NAMALWA (cell line): Measurements from ENCODE around the gene PPP1R14C.
"Not testable (repeated sequence)": the region's sequence is repeated elsewhere in the genome, so short reads cannot be mapped to it uniquely, and the experiment has no call there.

Source experiments
- DNase-seq: peaks from one replicate; pipeline ENCODE4 v3.0.0-alpha.2; 2015; ENCODE audit warnings: low spot score

The PPP1R14C gene

DNA sequence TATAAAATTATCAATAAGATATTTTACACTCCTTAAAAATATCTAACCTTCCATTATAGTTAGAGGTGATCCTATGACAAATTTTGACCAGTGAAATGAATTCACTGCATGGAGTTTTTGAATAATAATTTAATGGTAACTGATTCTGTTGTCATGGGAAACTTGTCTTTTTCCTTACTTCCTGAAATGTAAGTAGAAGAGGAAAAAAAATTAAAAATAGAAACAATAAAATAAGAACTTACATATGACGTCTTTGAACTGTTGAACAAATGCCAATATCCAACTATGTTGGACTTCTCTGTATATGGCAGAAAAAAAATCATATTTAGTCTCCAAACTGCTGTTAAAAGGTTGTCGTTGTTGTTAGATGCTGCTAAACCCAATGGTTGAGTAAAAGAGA lies 26.3 kb downstream of the PPP1R14C start:
- no peak for DNase-seq

DNA sequence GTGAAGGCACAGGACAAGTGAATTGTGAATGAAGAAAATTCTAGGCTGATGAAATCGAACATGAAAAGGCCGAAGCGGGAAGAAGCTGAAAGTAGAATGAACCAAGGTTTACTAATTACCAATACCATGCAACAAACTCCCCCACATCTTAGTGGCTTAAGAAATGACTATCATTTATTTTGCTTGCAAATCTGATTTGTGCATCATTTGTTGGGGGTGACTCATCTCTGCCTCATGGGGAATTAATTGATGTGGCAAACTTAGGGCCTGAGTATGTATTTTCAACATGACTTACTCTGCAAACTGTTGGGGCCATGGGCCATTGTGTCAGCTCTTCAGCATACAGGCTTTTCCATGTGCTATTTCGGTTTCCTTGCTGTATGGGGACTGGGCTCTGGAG lies 26.8 kb downstream of the PPP1R14C start:
- DNase-seq = no peak

DNA sequence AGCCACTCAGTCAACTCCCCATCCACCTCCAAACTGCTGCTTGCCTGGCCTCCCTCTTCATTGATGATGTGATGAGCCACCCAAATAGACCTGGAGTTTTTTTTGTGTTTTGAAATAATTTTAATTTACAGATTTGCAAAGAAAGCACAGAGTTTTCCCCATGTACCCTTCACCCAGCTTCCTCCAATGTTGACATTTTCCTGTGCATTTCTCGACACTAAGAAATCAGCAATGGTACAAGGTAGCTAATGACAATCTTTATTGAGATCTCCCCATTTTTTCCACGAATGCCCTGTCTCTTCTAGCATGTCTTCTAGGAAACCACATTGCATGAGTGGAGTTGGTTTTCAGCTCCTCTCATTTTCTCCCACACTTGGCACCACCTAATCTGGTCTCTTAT lies 30.1 kb downstream of the PPP1R14C start:
- no peak for DNase-seq

DNA sequence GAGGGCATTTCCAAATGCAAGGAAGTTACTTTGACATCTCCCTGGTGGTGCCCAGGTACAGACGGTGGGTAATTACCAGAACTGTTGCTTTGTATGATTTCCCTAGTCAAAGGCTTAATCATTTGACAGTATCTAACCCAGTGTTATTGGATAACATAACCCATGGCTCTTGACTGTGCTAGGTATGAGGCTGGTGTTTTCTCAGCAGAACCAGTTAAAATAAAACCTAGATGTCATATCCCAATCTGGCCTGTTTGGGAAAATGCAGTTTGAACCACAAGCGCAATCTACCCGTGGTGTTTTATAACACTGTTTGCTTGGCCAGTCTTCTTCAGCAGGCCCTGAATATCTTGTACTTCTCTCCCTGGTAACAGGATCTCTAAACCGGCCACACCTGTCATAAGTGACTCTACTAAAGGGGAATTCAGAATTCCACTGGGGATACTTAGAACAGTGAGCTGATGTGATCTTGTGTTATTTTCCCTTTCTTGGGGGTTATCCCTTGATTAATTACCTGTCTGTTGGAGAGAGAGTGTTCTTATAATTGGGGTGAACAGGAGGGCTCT lies 32.8 kb downstream of the PPP1R14C start:
- DNase-seq = no peak

DNA sequence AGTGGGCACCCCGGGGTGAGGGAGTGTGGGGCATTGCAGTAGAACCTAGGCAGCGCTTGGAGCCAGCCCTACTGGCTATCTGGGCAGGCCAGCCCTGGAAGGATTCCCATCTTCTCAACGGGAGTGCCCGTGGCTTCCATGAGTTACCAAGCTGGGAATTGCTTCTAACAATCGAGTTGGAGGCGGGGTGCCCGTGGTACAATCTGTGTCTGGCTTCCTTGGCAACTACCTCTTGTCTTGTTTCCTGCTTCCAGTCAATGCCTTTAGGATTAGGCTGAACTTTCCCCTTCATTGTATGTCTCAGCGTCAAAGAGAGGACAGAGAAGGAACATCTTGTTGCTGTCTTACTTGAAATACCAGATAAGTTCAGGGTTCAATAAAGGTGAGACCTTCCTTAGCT lies 33.3 kb downstream of the PPP1R14C start:
- no peak for DNase-seq

DNA sequence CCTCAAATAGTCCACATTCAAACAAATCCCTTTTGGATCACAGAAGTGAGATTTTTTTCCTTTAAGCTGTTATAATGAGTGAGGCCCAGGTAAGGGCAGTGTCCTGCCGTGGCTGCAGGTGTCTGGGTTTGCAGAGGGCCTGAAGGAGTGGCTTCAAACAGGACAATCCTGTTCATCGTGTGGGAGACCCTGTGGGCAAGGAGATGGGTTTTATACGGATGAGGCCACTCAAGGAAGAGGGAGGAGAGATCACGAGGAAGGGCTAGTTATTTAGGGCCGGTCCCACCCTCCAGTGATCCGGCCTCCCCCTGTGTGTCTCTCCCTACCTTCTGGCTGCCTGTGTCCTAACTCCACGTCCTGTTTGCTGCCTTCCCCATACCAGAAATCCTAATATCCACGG lies 33.8 kb downstream of the PPP1R14C start:
- no peak for DNase-seq

DNA sequence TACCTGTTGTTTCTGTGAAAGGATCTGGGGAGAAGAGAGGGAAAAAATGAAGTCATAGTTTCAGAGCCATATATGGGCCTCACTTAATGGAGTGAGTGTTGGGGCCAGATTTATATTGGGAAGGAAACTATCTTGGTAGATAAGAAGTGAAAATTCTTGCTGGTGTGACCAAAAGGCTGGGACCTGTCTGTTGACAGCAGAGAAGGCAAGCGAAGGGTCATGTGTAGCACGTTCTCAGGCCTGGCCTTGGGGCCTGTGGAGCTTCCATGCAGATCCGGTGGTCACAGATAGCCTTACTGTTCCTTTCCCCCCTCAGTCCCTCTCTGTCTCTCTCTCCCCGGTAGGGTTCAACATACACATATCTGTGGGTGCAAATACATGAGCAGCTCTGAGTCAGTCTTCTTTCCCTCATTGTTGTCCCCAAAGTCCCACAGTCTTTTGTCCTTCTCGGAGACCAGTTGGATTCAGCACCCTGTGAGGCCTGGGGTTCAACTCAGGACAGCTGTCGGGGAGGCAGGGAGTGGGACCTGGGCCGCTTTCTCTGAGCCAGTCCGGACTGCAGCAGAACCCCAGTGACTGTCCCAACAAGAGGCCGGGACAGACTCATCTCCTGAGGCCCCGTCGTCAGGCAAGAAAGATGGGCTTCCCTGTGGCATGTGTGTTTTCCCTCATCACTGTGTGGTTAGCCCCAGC lies 34.6 kb downstream of the PPP1R14C start:
- DNase-seq = no peak

DNA sequence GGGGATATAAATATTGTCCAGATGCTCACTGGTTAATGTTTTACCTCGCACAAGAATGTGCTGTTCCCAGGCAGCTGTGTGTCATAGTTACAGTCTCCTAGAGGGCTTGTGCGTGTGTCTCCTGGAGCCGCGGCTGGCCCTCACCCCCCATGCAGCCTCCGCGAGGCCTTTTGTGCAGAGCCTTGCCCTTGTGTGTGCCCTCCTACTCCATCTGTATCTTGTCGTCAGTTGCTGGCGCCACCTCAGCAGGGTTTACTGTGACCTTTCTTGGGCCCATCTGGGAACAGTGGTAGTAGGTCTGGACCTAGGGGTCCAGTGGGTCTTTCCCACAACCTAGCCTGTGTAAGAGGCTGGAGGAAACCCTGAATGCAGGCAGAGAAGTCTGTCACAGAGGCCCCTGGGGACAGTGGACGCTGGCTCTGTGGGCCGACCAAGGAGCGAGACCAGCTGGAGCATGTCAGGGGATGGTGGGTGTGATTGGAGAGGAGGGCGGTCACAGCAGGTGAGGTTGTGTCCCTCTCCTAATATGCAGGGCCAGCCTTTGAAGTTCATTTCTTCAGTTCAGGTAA lies 35.2 kb downstream of the PPP1R14C start:
- DNase-seq = no peak

DNA sequence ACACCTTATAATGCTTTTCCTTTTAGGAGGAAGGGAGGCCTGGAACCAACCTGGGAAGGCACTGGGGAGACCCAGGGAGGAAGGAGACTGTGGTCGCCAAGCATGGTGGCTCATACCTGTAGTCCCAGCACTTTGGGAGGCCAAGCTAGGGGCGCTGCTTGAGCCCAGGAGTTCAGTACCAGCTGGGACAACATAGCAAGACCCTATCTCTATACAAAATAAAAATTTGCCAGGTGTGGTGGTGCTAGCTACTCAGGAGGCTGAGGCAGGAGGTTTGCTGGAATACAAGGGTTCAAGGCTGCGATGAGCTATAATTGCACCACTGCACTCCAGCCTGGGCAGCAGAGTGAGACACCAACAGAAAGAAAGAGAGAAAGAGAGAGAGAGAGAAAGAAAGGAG lies 36.2 kb downstream of the PPP1R14C start:
- DNase-seq = no peak

DNA sequence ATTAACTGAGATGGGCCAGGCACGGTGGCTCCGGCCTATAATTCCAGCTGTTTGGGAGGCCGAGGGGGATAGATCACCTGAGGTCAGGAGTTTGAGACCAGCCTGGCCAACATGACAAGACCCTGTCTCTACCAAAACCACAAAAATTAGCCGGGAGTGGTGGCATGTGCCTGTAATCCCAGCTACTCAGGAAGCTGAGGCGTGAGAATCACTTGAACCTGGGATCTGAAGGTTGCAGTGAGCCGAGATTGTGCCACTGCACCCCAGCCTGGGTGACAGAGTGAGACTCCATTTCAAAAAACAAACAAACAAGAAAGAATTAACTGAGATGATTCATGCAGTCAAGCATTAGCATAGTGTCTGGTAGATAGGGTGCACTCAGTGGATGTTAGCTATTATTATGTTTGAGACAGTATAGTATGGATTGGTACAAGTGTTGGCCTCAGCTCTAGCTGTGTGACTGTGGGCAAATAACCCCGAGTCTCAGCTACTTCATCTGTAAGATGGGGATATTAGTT lies 37.1 kb downstream of the PPP1R14C start:
- not testable (repeated sequence) for DNase-seq

DNA sequence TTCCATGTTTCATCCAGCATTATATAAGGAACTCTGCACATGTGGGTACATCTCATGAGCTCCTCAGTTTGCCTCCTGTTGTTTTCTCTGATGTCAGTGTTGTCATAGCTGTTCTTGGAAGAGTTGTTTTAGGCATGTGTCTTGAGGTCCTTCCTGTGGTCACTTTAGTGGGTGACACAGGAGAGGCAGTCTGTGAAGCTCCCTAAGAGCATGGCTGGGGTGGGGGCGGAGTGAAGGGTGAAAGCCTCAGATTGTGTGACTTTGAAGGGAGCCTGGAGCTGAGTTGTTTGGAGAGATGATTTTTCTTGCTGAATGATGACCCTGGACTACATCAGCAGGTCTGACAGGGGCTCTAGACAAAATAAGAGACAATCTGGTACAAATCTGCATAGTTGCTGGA lies 37.7 kb downstream of the PPP1R14C start:
- DNase-seq = no peak

DNA sequence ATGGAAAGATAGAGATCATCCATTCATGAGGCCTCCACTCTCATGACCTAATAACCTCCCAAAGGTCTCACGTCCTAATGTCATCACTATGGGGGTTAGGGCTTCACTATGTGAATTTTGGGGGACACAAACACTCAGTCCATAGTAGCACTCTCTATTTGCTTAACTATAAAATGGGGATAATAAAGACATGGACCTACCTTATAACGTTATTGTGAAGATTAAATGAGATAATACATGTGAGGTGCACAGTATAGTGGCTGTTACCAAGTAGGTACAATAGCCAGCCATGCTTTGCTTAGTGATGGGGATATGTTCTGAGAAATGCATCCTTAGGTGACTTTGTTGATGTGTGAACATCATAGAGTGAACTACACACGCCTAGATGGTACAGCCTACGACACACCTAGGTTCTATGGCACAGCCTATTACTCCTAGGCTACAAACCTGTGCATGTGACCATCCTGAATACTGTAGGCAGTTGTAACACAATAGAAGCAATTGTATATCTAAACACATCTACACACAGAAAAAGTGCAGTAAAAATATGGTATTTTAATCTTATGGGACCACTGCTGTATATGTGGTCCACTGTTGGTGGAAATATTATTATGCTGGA lies 39.7 kb downstream of the PPP1R14C start:
- DNase-seq = no peak

DNA sequence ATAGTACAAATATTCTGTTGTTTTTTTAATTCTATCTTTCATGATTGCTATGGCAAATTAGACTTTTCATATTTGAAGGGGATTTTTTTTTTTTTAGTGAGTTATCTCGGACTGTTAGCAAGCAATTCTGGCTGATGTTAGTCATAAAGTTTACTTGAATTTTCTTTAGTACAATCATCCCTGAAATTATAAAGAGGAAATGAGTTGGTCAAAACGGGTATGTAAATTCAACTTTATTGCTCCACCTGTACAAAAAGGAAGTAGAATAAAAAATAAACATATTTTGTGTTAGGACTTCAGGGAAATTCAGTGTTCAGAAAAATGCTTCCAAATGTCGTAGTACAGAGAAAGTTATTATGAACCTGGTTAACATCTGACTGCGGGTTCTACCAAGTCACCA lies 40.3 kb downstream of the PPP1R14C start:
- DNase-seq = no peak

DNA sequence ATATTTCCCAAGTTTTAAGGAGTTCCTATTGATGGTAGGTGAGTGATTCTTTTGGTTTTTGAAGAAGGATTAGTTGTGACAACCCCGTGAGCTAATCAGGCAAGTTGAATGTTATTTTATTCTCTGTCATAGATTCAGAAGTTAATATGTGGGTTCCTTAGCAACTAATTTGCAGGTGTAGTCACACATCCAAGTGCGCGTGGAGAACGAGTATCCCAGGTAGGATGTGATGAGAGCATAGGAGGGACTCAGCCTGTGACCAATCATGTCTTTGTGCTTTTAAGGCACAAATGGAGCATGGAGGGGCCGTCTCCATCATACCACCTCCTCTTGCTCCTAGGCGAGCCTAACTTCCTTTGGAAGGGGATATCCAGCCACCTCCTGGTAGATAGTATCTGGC lies 41.1 kb downstream of the PPP1R14C start:
- DNase-seq = no peak

DNA sequence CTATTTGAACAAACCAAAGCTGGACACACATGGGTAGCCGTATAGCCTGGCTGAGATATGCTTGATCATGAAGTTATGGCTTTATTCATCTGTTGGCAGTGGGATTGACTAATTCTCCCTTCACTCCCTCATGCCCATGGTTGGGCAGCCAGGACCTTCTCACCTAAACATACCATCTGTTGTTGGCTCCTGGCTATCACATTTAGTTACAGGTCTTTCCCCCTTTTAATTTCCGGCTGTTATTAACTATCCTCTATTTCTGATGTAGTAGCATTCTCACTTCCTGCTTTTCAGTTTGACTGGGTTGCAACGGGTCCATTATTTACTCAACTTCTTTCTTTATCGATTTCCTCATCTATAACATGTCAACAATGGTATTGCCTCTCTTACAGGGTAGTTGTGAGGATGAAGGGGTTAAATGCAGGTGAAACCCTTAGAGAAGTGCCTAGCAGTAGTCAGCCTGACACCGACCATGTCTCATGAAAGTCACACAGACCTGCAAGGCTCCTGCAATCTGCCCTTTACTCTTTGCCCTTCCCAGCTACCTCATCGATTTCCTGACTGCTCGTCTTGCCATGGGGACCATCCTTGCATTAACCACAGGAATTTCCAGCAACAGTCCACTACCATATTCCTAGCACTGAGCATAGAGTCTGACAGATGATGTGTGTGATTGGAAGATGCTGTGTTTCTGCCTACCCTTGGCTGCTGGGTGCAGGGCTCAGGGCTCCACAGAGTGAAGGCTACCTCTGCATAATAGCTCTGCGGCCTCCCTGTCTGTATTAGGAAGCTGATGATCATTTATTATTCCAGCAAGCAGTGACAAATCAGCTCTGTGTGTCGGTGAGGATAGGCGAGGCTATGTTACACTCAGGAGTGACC lies 42.2 kb downstream of the PPP1R14C start:
- DNase-seq = peak; percentile 64

DNA sequence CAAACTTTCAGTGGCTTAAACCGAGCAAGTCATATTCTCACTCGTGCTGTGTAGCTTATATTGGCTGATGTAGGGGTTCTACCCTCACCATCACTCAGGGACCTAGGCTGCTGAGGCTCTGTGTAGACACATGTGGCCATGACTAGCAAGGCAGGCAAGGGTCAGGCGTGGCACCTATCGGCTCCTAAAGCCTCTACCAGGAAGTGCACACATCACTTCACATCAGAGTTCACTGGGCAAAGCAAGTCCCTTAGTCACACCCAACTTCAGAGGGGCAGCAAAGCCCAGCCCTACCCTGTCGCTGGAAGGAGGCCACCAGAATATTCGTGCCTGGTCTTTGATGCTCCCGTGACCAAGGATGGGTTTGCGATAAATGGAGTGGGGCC lies 42.9 kb downstream of the PPP1R14C start:
- no peak for DNase-seq

DNA sequence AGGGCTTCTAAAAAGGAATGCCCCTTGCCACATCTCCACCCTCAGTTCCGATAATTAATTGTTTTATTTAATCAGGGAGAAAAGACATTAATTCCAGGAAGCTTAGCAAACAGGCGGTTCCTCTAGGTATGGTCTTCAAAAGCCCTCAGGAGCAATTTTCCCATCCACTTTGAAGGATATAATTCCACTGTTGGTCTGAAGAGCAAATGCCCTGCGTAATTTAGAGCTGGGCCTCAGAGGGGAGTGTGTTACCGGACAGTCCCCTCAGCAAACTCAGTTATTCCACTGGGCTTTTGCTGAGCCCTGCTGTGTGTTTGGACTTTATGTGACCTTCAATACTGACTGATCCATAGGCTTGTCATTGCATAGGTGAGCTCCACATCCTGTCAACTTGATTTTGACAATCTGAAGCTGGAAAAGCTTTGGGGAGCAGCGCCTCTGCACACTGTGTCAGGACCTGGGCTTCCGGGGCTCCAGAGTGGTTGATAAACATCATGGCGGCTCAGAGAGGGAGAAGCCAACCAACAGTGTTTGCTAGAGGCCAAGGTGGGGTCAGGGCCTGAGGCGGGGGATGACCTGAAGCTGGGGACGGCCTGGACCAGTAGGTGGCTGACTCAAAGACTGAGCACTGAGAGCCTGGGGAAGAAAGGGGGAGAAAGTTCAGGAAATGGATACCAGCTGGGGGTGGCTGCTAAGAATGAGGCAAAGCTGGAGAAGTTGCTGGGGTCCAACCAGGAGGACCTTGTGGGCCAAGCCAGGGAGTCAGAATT lies 43.5 kb downstream of the PPP1R14C start:
- no peak for DNase-seq

DNA sequence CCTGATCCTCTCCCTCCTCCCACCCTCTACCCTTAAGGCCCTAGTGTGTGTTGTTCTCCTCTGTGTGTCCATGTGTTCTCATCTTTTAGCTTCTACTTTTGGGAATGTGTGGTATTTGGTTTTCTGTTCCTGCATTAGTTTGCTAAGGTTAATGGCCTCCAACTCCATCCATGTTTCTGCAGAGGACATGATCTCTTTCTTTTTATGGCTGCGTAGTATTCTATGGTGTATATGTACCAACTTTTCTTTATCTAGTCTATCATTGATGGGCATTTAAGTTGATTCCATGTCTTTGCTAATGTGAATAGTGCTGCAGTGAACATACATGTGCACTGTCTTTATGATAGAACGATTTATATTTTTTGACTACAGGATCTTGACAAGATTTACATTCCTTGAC lies 44.6 kb downstream of the PPP1R14C start:
- not testable (repeated sequence) for DNase-seq

DNA sequence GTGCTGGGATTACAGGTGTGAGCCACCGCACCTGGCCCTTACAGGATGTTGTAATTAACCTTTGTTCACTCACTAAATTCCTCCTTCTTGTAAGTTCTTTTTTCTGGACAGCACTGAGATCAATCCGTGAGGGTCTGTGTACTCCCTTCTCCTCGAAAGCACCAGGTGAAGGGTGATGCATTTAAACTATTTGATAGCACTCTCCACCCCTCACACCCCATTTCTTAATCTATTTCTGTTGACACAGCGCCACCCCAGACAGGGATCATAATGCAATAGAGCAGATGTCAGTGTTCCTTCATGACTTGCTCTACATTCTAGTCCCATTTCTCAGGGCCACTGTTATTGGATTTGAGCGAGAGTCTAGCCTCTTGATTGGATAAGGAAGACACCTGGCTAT lies 46.3 kb downstream of the PPP1R14C start:
- peak; percentile 27 for DNase-seq

DNA sequence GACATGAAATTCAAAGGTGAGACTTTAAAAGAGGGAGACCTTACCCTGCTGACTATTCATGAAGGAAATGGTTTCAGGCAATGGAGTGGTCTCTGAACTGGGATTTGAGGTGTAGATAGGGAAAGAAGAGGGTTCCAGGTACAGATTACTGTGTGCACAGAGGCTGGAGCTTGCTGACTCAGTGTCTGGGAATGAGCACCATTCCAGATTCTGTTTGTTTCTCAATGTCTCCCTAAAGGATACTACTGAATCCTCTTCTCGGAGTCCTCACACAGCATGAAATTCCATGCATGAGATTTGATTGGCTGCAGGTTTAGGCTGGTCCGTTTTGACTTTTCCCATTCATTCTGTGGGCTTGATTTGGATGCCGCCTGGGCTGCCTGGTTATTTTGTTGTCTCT lies 49.0 kb downstream of the PPP1R14C start:
- DNase-seq = no peak

DNA sequence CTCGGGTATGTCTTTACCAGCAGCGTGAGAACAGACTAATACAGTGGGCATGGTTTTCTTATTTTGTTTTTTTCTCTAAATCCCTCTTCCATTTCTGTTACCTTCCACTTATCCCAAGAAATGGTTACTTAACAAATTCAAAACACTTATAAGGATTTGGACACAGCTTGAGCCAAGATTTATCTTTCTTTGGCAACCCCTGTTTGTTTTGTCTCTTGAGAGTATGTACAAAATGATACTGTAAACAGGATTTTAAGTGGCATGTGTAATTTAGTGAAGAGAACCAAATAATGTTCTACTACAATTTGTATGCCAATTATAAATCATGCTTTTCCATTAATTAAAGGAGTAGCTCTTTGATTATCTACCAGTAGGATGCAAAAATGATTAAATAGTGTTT lies 51.4 kb downstream of the PPP1R14C start:
- DNase-seq = no peak
